Tibial artery (tissue), 4 donors: ENCODE results near the gene HRH3.

Experiments used
- DNase-seq, 2 donors: peaks; one replicate each; pipeline ENCODE4 v3.0.0-alpha.2; 2019
- H3K27ac ChIP-seq, 2 donors: fragments of 200-600 bp; sonication (generic) in 1 of 2; 1 replicate in 1 of 2; 2 replicates in 1 of 2; pipeline ENCODE4 v1.5.1; 2018 to 2019; ENCODE audit warnings: mild to moderate bottlenecking in 1 of 2
- H3K27me3 ChIP-seq, 2 donors: fragments of 200-600 bp; sonication (generic) in 1 of 2; one replicate each; pipeline versions ENCODE4 v1.5.1 to v1.6.0; 2016 to 2019
- H3K36me3 ChIP-seq, 3 donors: fragments of 200-600 bp; sonication (generic) in 2 of 3; one replicate each; pipeline ENCODE4 v1.5.1; 2016 to 2019; ENCODE audit warnings: mild to moderate bottlenecking in 2 of 3
- H3K4me1 ChIP-seq, 4 donors: fragments of 200-600 bp; sonication (generic) in 2 of 4; 1 replicate in 3 of 4; 2 replicates in 1 of 4; pipeline ENCODE4 v1.5.1; 2016 to 2019
- H3K4me3 ChIP-seq, 2 donors: fragments of 200-600 bp; sonication (generic) in 1 of 2; 1 replicate in 1 of 2; 2 replicates in 1 of 2; pipeline ENCODE4 v1.5.1; 2018 to 2019; ENCODE audit warnings: mild to moderate bottlenecking in 2 of 2
- H3K9me3 ChIP-seq, 3 donors: fragments of 200-600 bp; sonication (generic) in 1 of 3; one replicate each; pipeline ENCODE4 v1.5.1; 2016 to 2019
- intact Hi-C: fragments of 100-400 bp; cut with DNase I; formaldehyde crosslinking; loops from one replicate; pipeline ENCODE4 v1.15.0; 2023; ENCODE audit warnings: low total_unique reads
- TF ChIP-seq, protein P1 (sequence below), 2 experiments: fragments of 200-600 bp in 1 of 2; fragments of 450-650 bp in 1 of 2; IDR thresholded peaks; one replicate each; pipeline ENCODE4 v1.5.1; 2017 to 2019; ENCODE audit warnings: antibody characterized with exemption in 2 of 2, mild to moderate bottlenecking in 1 of 2, moderate library complexity in 1 of 2

Gene HRH3

GRCh38 chr20:62225820-62226635 lies 6.0 kb upstream of the HRH3 start:
- peaks cover 0 to 80% of the 10 kb centered on the region in 2 donors for H3K27me3 ChIP-seq
- DNase-seq = no peak

GRCh38 chr20:62225026-62225425 lies 4.9 kb upstream of the HRH3 start:
- H3K4me3 ChIP-seq = no peak overlapping the region
- no peaks in the 10 kb centered on the region for H3K9me3 ChIP-seq
- DNase-seq = no peak
- peaks cover 0 to 11% (median 7%) of the 10 kb centered on the region in 4 donors for H3K4me1 ChIP-seq
- TF ChIP-seq, protein P1, sequence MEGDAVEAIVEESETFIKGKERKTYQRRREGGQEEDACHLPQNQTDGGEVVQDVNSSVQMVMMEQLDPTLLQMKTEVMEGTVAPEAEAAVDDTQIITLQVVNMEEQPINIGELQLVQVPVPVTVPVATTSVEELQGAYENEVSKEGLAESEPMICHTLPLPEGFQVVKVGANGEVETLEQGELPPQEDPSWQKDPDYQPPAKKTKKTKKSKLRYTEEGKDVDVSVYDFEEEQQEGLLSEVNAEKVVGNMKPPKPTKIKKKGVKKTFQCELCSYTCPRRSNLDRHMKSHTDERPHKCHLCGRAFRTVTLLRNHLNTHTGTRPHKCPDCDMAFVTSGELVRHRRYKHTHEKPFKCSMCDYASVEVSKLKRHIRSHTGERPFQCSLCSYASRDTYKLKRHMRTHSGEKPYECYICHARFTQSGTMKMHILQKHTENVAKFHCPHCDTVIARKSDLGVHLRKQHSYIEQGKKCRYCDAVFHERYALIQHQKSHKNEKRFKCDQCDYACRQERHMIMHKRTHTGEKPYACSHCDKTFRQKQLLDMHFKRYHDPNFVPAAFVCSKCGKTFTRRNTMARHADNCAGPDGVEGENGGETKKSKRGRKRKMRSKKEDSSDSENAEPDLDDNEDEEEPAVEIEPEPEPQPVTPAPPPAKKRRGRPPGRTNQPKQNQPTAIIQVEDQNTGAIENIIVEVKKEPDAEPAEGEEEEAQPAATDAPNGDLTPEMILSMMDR (IDR thresholded peaks at IDR 0.05) = no peak
- no peak overlapping the region for H3K27ac ChIP-seq
- intact Hi-C loops = no loop called here
- peaks cover 0 to 83% of the 10 kb centered on the region in 2 donors for H3K27me3 ChIP-seq
- no peaks in the 10 kb centered on the region for H3K36me3 ChIP-seq

More at GRCh38 chr20:62225820-62226635, 6.0 kb upstream of the HRH3 start:
- Histone ChIP-seq H3K4me1 (peaks cover 0 to 3% (median 0%) of the 10 kb centered on the region in 4 donors), H3K36me3 (no peaks in the 10 kb centered on the region), H3K4me3 (no peak overlapping the region), H3K9me3 (no peaks in the 10 kb centered on the region), H3K27ac (no peak overlapping the region)
- intact Hi-C loops = no loop called here
- TF ChIP-seq, protein P1 (IDR thresholded peaks at IDR 0.05) = no peak

GRCh38 chr20:62224113-62224855 lies 4.2 kb upstream of the HRH3 start:
- intact Hi-C loops = no loop called here
- Histone ChIP-seq H3K4me3 (no peak overlapping the region), H3K36me3 (no peaks in the 10 kb centered on the region), H3K9me3 (no peaks in the 10 kb centered on the region), H3K27ac (no peak overlapping the region), H3K27me3 (peaks cover 0 to 90% of the 10 kb centered on the region in 2 donors), H3K4me1 (peaks cover 0 to 19% (median 12%) of the 10 kb centered on the region in 4 donors)
- TF ChIP-seq, protein P1 (IDR thresholded peaks at IDR 0.05) = no peak
- no peak for DNase-seq

GRCh38 chr20:62223571-62223970 lies 3.5 kb upstream of the HRH3 start:
- Histone ChIP-seq H3K27ac (no peak overlapping the region), H3K9me3 (no peaks in the 10 kb centered on the region), H3K36me3 (no peaks in the 10 kb centered on the region), H3K4me3 (no peak overlapping the region), H3K27me3 (peaks cover 0 to 93% of the 10 kb centered on the region in 2 donors), H3K4me1 (peaks cover 0 to 24% (median 15%) of the 10 kb centered on the region in 4 donors)
- DNase-seq = no peak
- intact Hi-C loops = no loop called here
- TF ChIP-seq, protein P1 (IDR thresholded peaks at IDR 0.05) = no peak

- no peak overlapping the region for H3K4me3 ChIP-seq
- H3K4me1 ChIP-seq = peaks cover 0 to 24% (median 15%) of the 10 kb centered on the region in 4 donors
- H3K27ac ChIP-seq = no peak overlapping the region
- no peak for DNase-seq
- no peaks in the 10 kb centered on the region for H3K9me3 ChIP-seq
- intact Hi-C loops = no loop called here
- H3K27me3 ChIP-seq = peaks cover 0 to 93% of the 10 kb centered on the region in 2 donors
- TF ChIP-seq, protein P1 (IDR thresholded peaks at IDR 0.05) = no peak
- H3K36me3 ChIP-seq = no peaks in the 10 kb centered on the region
Measured at GRCh38 chr20:62222972-62223371, 2.9 kb upstream of the HRH3 start.
